IMR-90 (cell line): Measurements from ENCODE around the gene FBXL4. TPM values are rescaled to one million over a fixed set of nuclear protein-coding genes. Genes with fewer than 3 reads are reported as not detected.

Source experiments
- ATAC-seq: fragments of 200-7000 bp; cut with Tn5 transposase; 2 replicates; pipeline ENCODE4 v1.9.1; 2020; ENCODE audit warnings: low read depth, mild to moderate bottlenecking, moderate library complexity
- BruUV-seq: library from RNA; stranded (reverse); fragments of 400-500 nt; replicated peaks from 2 replicates; lab custom pipeline; 2021; lab: Mats Ljungman, UMichigan
- CTCF ChIA-PET: fragments of 300-600 bp; formaldehyde crosslinking; extraction: SDS; loops from one replicate; lab custom pipeline; 2021; ENCODE audit warnings: antibody characterized with exemption; lab: Yijun Ruan, JAX
- POLR2A ChIA-PET: fragments of 300-600 bp; sonication (Branson Sonifier 250); formaldehyde crosslinking; loops from one replicate; lab custom pipeline; 2022; ENCODE audit warnings: antibody characterized with exemption; ENCODE audit not compliant: unreplicated experiment; lab: Charles Lee
- DNase-seq: peaks from one replicate; pipeline ENCODE4 v3.0.0; 2013
- H2AFZ ChIP-seq: replicated peaks from 2 replicates; pipeline ENCODE3; 2013; ENCODE audit warnings: low read length, mild to moderate bottlenecking; ENCODE audit not compliant: poor library complexity
- H2AK5ac ChIP-seq: 2 replicates; pipeline ENCODE4 v1.6.1; 2013; ENCODE audit warnings: low read depth, low read length, inconsistent platforms
- H2AK9ac ChIP-seq: replicated peaks from 2 replicates; pipeline ENCODE3; 2013; ENCODE audit warnings: mild to moderate bottlenecking, low read depth, low read length, moderate library complexity; ENCODE audit not compliant: poor library complexity
- H2BK120ac ChIP-seq: 2 replicates; pipeline ENCODE4 v1.6.1; 2013; ENCODE audit warnings: low read depth, low read length, inconsistent platforms
- H2BK15ac ChIP-seq: 3 replicates; pipeline ENCODE4 v1.6.1; 2013; ENCODE audit warnings: low read depth, low read length, inconsistent platforms
- H2BK20ac ChIP-seq: 2 replicates; pipeline ENCODE4 v1.6.1; 2013; ENCODE audit warnings: low read depth, mild to moderate bottlenecking, inconsistent platforms, low read length, moderate library complexity
- H2BK5ac ChIP-seq: 2 replicates; pipeline ENCODE4 v1.6.1; 2013; ENCODE audit warnings: mild to moderate bottlenecking, low read depth, low read length, inconsistent platforms; ENCODE audit not compliant: poor library complexity, severe bottlenecking
- H3K14ac ChIP-seq: replicated peaks from 2 replicates; pipeline ENCODE4 v1.6.1; 2013; ENCODE audit warnings: low read depth, low read length, inconsistent platforms
- H3K18ac ChIP-seq: 2 replicates; pipeline ENCODE4 v1.6.1; 2013; ENCODE audit warnings: low read depth, low read length, control low read depth
- H3K23ac ChIP-seq: 2 replicates; pipeline ENCODE4 v1.6.1; 2013; ENCODE audit warnings: low read depth, low read length, inconsistent platforms
- H3K27ac ChIP-seq: 2 replicates; pipeline ENCODE4 v1.5.1; 2013; ENCODE audit warnings: mild to moderate bottlenecking, control low read depth, low read length; ENCODE audit not compliant: insufficient read depth
- H3K27me3 ChIP-seq: 2 replicates; pipeline ENCODE4 v1.6.1; 2013; ENCODE audit warnings: low read length; ENCODE audit not compliant: control insufficient read depth, insufficient read depth
- H3K36me3 ChIP-seq: 2 replicates; pipeline ENCODE4 v1.6.1; 2013; ENCODE audit warnings: low read length, mixed read lengths; ENCODE audit not compliant: control insufficient read depth, insufficient read depth
- H3K4ac ChIP-seq: 2 replicates; pipeline ENCODE4 v1.6.1; 2013; ENCODE audit warnings: low read depth, low read length, inconsistent platforms
- H3K4me1 ChIP-seq: 2 replicates; pipeline ENCODE4 v1.6.1; 2013; ENCODE audit warnings: low read length, mixed read lengths; ENCODE audit not compliant: control insufficient read depth, insufficient read depth
- H3K4me2 ChIP-seq: 2 replicates; pipeline ENCODE4 v1.6.1; 2013; ENCODE audit warnings: low read depth, mild to moderate bottlenecking, control low read depth, low read length, moderate library complexity
- H3K4me3 ChIP-seq: 2 replicates; pipeline ENCODE4 v1.5.1; 2013; ENCODE audit warnings: low read depth, mild to moderate bottlenecking, control low read depth, low read length, moderate library complexity; ENCODE audit not compliant: insufficient read depth
- H3K56ac ChIP-seq: 2 replicates; pipeline ENCODE4 v1.6.1; 2013; ENCODE audit warnings: low read length, inconsistent platforms; ENCODE audit not compliant: insufficient read depth; ENCODE audit errors: extremely low read depth
- H3K79me1 ChIP-seq, 2 experiments: 2 replicates each; pipeline ENCODE4 v1.6.1; 2013; ENCODE audit warnings: low read length in 2 of 2, inconsistent platforms in 1 of 2, low read depth in 1 of 2
- H3K9ac ChIP-seq: 2 replicates; pipeline ENCODE4 v1.6.1; 2013; ENCODE audit warnings: low read depth, low read length, control low read depth
- H3K9me1 ChIP-seq: 2 replicates; pipeline ENCODE4 v1.6.1; 2013; ENCODE audit warnings: low read length, inconsistent platforms; ENCODE audit not compliant: insufficient read depth
- H3K9me3 ChIP-seq: 2 replicates; pipeline ENCODE4 v1.6.1; 2013; ENCODE audit warnings: low read length; ENCODE audit not compliant: control insufficient read depth, insufficient read depth
- H4K20me1 ChIP-seq: 2 replicates; pipeline ENCODE4 v1.6.1; 2013; ENCODE audit warnings: low read length, inconsistent platforms; ENCODE audit not compliant: insufficient read depth
- H4K5ac ChIP-seq: 2 replicates; pipeline ENCODE4 v1.6.1; 2013; ENCODE audit warnings: mild to moderate bottlenecking, low read depth, low read length, control low read depth
- H4K8ac ChIP-seq, 2 experiments: 2 replicates each; pipeline ENCODE4 v1.6.1; 2013; ENCODE audit warnings: low read depth in 2 of 2, low read length in 2 of 2, control low read depth in 1 of 2, inconsistent platforms in 1 of 2
- H4K91ac ChIP-seq: 2 replicates; pipeline ENCODE4 v1.6.1; 2013; ENCODE audit warnings: low read depth, low read length, inconsistent platforms; ENCODE audit not compliant: insufficient read depth
- BHLHE40 ChIP-seq: fragments of 150-350 bp; IDR thresholded peaks from 2 replicates; pipeline ENCODE4 v1.6.1; 2016; ENCODE audit warnings: mild to moderate bottlenecking, low read depth, low read length
- CEBPB ChIP-seq: IDR thresholded peaks from 2 replicates; pipeline ENCODE4 v1.6.1; 2012; ENCODE audit warnings: low read depth, low read length, improper control_type of control experiment
- MAFK ChIP-seq: IDR thresholded peaks from 2 replicates; pipeline ENCODE4 v1.6.1; 2012; ENCODE audit warnings: low read depth, low read length, improper control_type of control experiment
- MAZ ChIP-seq: IDR thresholded peaks from 2 replicates; pipeline ENCODE4 v1.6.1; 2012; ENCODE audit warnings: low read depth, mild to moderate bottlenecking, low read length, improper control_type of control experiment, moderate library complexity, borderline replicate concordance
- MXI1 ChIP-seq: IDR thresholded peaks from 2 replicates; pipeline ENCODE4 v1.6.1; 2012; ENCODE audit warnings: low read depth, mild to moderate bottlenecking, low read length, moderate library complexity, borderline replicate concordance
- NFE2L2 ChIP-seq: fragments of 150-350 bp; IDR thresholded peaks from 2 replicates; pipeline ENCODE4 v1.6.1; 2016; ENCODE audit warnings: low read depth, mild to moderate bottlenecking, low read length
- POLR2A ChIP-seq: IDR thresholded peaks from 2 replicates; pipeline ENCODE4 v1.6.1; 2012; ENCODE audit warnings: mild to moderate bottlenecking, low read depth, low read length
- RCOR1 ChIP-seq: IDR thresholded peaks from 2 replicates; pipeline ENCODE4 v1.6.1; 2012; ENCODE audit warnings: mild to moderate bottlenecking, low read length, improper control_type of control experiment; ENCODE audit not compliant: insufficient replicate concordance
- SMC3 ChIP-seq: fragments of 150-350 bp; IDR thresholded peaks from 2 replicates; pipeline ENCODE4 v1.6.1; 2016; ENCODE audit warnings: low read depth, mild to moderate bottlenecking, antibody characterized with exemption, low read length, moderate library complexity
- USF2 ChIP-seq: fragments of 150-350 bp; IDR thresholded peaks from 2 replicates; pipeline ENCODE4 v1.6.1; 2017; ENCODE audit warnings: mild to moderate bottlenecking, antibody characterized with exemption, low read length, low read depth
- WGBS, 2 experiments: methylation state at CpG; one replicate each; pipeline versions ENCODE4 v1.1.5 to v1.1.7; 2013; ENCODE audit warnings: missing lambda C conversion rate in 2 of 2; ENCODE audit not compliant: insufficient read length in 1 of 2; ENCODE audit errors: extremely low coverage in 2 of 2; 5-methylcytosine and 5-hydroxymethylcytosine counted together
- dilution Hi-C: fragments of 300-500 bp; cut with HindIII; formaldehyde crosslinking; loops from one replicate; pipeline ENCODE4 v1.14.3; 2018; ENCODE audit warnings: low sequenced_read_pairs; ENCODE audit not compliant: unreplicated experiment
- in situ Hi-C: fragments of 300-500 bp; cut with MboI; formaldehyde crosslinking; loops from 3 replicates; pipeline ENCODE4 v1.14.3; 2019; ENCODE audit warnings: low sequenced_read_pairs, inconsistent platforms, mixed read lengths
- intact Hi-C: fragments of 100-400 bp; cut with micrococcal nuclease; formaldehyde crosslinking; loops from 2 replicates; pipeline ENCODE4 v1.10.0; 2022
- polyA plus RNA-seq, 3 experiments: library from polyadenylated mRNA; depleted of rRNA; stranded (reverse); fragments of >200 nt; gene quantifications; 2 replicates each; pipeline ENCODE4 v1.2.3, GENCODE V29; 2012; ENCODE audit warnings: low replicate concordance in 1 of 3
- total RNA-seq: library from RNA; depleted of rRNA; stranded (reverse); fragments of >200 nt; gene quantifications from 2 replicates; pipeline ENCODE4 v1.2.3, GENCODE V29; 2012

FBXL4 gene
- total and polyA plus RNA-seq, 2 of the 4 experiments (the other 2 are of a cell fraction) = 7.8 to 17.6 TPM

GRCh38 chr6:98980819-98981218 lies 33.1 kb upstream of the FBXL4 start:
- no peaks in the 10 kb centered on the region; the same call in none of the 2 replicates for H3K27me3 ChIP-seq
- BruUV-seq = no TSS peak
- H4K91ac ChIP-seq = no peak overlapping the region
- ATAC-seq = no peak
- H4K8ac ChIP-seq = no peak overlapping the region
- no peak overlapping the region for H3K23ac ChIP-seq
- H2BK15ac ChIP-seq = no peak overlapping the region
- no peaks in the 10 kb centered on the region for H3K9me3 ChIP-seq
- in situ Hi-C loops = no loop called here
- no peak overlapping the region for H3K4me3 ChIP-seq
- no peaks in the 10 kb centered on the region for H3K4me1 ChIP-seq
- intact Hi-C loops = no loop called here
- no peak overlapping the region for H2AK9ac ChIP-seq
- no peaks in the 10 kb centered on the region for H4K20me1 ChIP-seq
- H2BK20ac ChIP-seq = no peak overlapping the region
- H3K36me3 ChIP-seq = no peaks in the 10 kb centered on the region
- no peak overlapping the region for H3K27ac ChIP-seq
- no peak overlapping the region for H4K5ac ChIP-seq
- H3K79me1 ChIP-seq = no peaks in the 10 kb centered on the region
- ChIA-PET POLR2A (no interaction called here), CTCF (interaction anchor here (0.6 kb wide), 2 partner anchors 18 to 141 kb away, joined by 3 read pairs; no protein-coding TSS in a partner anchor)
- H3K9me1 ChIP-seq = no peaks in the 10 kb centered on the region
- H3K4ac ChIP-seq = no peak overlapping the region
- DNase-seq = no peak
- no peak overlapping the region for H2AK5ac ChIP-seq
- no peak overlapping the region for H3K18ac ChIP-seq
- H3K14ac ChIP-seq = no peak overlapping the region
- 61% methylated on average over 2 of the region's 2 CpGs; no CpG with 5 or more reads in 1 of the 2 experiments for WGBS, 2 experiments
- dilution Hi-C loops = no loop called here
- no peak overlapping the region for H2BK120ac ChIP-seq
- H3K56ac ChIP-seq = no peak overlapping the region
- TF ChIP-seq SMC3 (no peak), MAFK (no peak), BHLHE40 (no peak), MAZ (no peak), NFE2L2 (no peak), USF2 (no peak), RCOR1 (no peak), MXI1 (no peak), POLR2A (no peak), CEBPB (no peak)
- no peak overlapping the region for H2BK5ac ChIP-seq
- H2AFZ ChIP-seq = no peak overlapping the region
- H3K4me2 ChIP-seq = no peak overlapping the region
- no peak overlapping the region for H3K9ac ChIP-seq
